HG02642 (cell line): ENCODE measurements around the gene FHOD3.

Experiments
- ATAC-seq: cut with Tn5 transposase; IDR thresholded peaks from one replicate; pipeline ENCODE4 v1.9.1; 2021; ENCODE audit warnings: mild to moderate bottlenecking; ENCODE audit not compliant: unreplicated experiment, poor library complexity

FHOD3 gene

GRCh38 chr18:36572135-36572856, 274.8 kb downstream of the FHOD3 start:
- peak; percentile 63 for ATAC-seq

DNA sequence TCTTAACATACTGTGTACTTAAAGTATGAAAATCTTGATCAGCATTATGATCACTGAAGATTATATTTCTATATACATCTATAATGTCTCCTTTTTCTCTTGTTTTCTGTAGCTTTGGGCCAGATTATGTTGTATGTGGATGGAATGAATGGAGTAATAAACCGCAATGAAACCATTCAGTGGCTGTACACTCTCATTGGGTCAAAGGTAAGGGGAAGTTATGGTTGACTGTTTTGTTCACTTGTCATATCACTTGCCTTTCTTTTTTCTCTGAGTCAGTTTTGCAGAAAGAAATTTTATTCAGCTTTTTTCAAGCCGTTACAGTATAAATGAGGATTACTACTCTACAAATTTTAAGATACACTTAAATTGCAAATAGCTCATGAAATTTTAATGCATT, 278.8 kb downstream of the FHOD3 start:
- ATAC-seq = no peak

GRCh38 chr18:36578871-36579710, 281.6 kb downstream of the FHOD3 start:
- ATAC-seq = no peak

- no peak for ATAC-seq
Measured at GRCh38 chr18:36580266-36580665, 282.8 kb downstream of the FHOD3 start.

DNA sequence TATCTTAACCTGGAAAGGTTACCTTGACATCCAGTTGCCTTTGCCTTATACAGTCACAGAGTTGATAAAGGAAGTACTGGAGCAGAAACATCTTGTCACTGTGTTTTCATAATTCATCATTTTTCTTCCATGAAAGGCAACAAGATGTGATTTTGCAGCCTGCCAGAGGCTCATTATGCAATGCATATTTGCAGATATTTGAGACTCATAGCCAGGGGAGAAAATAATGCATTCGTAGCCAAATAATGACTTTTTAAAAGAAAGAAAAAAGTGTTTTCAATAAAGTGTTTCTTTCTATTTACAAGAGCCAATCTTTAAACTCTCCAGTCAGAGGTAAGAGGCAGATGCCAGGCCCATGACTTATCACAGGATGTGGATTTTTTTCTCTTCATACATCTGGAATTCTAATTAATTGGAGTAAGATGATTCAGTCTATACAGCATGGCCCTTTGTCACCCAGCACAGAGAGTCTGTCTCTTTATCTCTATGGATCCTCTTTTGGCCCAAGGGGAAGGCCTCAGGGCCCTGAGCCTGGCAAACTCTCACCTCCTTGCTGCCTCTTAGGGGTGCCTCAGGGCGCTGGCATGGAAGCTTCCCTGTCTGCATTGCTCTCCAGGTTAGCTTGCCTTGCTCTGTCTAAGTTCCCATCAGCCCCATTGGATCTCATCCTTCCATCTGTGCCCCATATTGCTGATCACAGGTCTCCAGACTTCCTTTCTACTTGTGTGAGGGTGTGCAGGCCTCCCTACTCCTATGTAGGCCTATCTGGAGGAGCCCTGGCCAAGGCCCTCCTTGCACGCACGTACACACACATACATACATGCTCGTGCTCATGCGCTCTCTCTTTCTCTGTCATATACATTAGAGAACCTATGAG, 283.6 kb downstream of the FHOD3 start:
- ATAC-seq = no peak

GRCh38 chr18:36582988-36583745, 285.7 kb downstream of the FHOD3 start:
- ATAC-seq = peak; percentile 54

GRCh38 chr18:36589857-36590543, 292.5 kb downstream of the FHOD3 start:
- ATAC-seq = no peak

DNA sequence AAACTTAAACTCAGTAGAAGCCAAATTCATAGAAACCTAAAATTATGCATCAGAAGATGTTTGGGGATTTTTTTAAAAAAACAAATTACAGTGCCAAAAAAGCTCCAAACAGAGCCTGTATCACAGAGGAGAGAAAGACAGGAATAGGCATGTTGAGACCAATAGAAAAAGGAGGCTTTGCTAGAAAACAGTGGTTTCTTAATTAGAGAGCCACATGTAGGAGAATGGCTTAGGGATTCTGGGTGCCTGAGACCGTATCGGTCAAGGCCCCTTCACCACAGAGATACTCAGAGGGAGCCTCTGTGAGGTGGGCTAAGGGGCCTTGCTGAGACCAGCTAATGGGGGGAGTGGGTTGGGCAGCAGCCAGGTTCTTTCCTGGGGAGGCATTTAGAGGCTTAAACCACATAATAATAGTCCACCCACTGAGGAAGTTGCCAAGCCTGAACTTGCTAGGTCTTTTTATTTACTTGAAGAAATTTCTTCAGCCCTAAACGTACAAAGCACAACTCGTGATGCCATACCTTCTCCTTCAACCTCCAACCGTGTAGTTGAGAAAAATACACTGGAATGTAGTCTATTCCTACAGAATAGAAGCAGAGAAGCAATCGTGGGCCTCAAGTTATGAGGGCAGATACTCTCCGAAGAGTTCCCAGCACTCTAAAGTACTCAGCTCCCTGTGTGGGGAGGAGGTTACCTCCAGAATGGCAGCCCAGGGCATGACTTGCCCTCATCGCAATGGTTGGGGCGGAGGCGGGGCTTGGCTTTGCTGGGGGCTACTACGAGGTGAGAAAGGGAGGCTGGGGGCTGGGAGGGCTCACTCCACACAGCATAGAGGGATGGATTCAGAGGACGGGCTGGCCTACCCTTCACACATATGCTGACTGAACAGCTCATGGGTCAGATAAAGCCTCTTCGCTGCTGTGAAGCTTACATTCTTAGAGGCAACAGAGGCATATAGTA, 293.4 kb downstream of the FHOD3 start:
- no peak for ATAC-seq

DNA sequence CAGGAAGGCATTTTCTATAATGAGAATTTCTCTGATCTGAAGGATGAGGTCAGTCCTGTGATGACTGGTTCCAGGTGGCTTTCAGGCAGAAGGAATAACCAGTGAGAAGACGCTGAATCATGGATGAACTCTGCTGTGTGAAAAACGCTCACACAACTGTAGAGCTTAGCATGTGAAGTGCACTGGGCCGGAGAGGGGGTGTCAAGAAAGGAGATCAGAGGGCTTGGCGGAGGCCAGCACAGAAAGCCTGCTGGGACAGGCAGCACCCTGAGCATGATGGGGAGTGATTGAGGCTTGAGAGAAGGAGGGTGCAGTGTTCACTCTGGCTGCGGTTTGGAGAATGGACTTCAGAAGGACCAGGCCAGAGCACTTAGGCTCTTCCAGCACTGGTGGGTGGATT, 294.8 kb downstream of the FHOD3 start:
- no peak for ATAC-seq

- no peak for ATAC-seq
Measured at GRCh38 chr18:36593001-36593400, 295.5 kb downstream of the FHOD3 start.

GRCh38 chr18:36593641-36594040, 296.1 kb downstream of the FHOD3 start:
- no peak for ATAC-seq

DNA sequence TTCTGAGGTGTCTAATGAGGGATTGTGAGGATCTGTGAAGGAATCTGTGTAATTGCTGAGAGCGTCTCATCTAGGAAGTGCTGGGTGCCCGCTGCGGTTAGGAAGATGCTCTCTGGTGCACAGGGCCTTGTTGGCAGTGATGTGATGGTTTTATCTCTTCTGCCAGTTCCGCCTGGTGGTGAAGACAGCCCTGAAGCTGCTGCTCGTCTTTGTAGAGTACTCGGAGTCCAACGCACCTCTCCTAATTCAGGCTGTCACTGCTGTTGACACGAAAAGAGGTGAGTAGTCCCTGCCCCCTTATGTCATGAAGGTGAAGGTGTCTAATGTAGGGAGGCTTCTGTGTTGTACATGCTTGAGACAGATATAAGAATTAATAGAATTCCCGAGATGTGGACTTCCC, 297.1 kb downstream of the FHOD3 start:
- no peak for ATAC-seq

DNA sequence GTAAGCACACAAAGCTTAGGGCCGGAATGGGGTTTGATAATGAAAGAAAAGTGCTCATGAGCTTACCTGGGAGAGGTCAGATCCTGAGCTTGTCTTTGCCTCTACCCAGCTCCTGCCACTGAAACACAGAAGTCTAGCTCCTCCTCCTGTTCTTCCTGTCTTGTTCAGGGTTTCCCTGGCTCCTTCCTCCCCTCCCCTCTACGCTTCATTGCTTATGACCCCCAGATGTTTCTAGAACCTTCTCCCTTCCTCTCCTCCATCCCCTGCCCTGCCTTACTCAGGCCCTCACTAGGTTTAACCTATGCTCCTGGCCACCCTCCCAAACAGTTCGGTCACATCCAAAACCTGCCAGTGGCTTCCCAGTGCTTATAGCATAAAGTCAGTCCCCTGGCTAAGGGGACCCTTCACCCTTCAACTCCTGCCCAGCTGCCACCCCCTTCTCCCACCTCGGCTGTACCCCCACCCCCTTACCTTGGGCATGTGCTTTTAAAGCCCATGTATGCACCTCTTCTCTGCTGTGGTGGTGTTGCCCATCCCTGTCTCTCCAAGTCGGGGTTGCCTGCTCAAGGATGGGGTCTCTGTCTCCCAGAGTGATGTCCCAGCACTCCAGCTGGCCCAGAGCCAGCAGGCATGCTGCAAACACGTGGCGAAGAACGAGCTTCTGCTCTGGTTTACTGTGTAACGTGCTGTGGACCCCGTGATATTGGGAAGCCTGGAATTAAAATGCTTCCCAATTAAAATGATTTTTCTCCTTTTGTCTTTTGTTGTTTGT, 297.7 kb downstream of the FHOD3 start:
- ATAC-seq = no peak

DNA sequence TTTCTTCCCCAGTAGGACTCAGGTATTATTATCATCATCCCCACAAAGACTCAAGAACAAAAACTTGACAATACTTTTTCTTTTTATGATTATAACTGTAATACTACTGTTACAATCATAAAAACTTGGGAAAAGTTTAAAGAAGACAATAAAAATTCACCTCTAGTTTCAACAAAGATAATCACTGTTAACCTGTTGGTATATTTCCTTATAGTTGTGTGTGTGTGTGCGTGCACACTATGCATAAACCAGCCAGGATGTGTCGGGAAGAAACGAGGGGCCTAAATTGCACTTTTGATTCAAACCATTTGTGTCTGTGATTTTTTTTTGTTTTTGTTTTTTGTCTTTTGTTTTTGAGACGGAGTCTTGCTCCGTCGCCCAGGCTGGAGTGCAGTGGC, 298.3 kb downstream of the FHOD3 start:
- no peak for ATAC-seq

- ATAC-seq = no peak
Measured at GRCh38 chr18:36597636-36598035, 300.1 kb downstream of the FHOD3 start.

- ATAC-seq = no peak
Measured at GRCh38 chr18:36600548-36600947, 303.0 kb downstream of the FHOD3 start.

DNA sequence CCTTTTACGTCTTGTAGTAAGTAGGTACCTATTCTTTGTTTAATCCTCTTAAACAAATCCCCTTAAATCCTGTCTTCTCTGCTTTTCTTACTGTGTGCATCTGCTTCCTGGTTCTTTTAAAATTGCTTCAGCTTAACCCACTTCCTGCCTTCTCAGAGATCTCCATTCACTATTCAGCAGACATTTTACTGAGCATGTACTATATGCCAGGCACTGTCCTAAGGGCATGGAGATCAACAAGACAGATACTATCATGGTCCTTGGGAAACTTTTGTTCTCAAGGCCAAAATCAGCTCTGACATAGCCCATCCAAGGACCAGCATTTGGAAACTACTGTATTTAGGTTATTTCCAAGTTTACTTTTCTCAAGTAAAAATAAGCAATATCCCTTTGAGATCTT, 303.8 kb downstream of the FHOD3 start:
- ATAC-seq = no peak

GRCh38 chr18:36602071-36602470, 304.6 kb downstream of the FHOD3 start:
- no peak for ATAC-seq
